Kidney tubule cell (primary cell): Measurements from ENCODE around the gene NALF2.
A peak's percentile ranks its signal among the peaks of the same experiment; 100 is the strongest.

ENCODE experiments used
- DNase-seq: peaks from one replicate; pipeline ENCODE4 v3.0.0-alpha.2; 2018; ENCODE audit warnings: low spot score

NALF2 gene

GRCh38 chrX:69530306-69530705, 26.2 kb downstream of the NALF2 start:
- no peak for DNase-seq

- DNase-seq, result no peak
These were observed 27.1 kb downstream of the NALF2 start for GRCh38 chrX:69531031-69531755.

DNA sequence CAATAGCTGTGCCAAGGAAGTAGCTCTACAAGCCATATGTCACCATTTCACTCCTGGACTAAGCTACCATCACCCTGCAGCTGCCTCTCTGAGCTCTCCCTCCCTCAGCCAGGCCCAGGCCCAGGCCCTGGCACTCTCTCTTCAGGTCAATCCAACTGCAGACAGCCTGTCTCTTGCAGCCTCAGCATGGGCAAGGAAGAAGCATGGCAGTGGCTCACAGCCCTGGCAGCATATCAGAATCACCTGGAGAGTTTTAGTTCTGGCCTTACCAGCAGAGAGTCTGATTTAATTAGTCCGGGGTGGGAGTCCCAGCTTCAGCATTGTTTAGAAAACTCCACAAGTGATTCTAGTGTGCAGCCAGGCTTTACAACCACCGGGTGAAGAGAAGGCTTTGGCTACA, 31.5 kb downstream of the NALF2 start:
- DNase-seq, result no peak

- peak; percentile 60 for DNase-seq
These were observed 34.3 kb downstream of the NALF2 start for GRCh38 chrX:69538321-69538876.

GRCh38 chrX:69539437-69539836, 35.3 kb downstream of the NALF2 start:
- DNase-seq, result peak; percentile 4

DNA sequence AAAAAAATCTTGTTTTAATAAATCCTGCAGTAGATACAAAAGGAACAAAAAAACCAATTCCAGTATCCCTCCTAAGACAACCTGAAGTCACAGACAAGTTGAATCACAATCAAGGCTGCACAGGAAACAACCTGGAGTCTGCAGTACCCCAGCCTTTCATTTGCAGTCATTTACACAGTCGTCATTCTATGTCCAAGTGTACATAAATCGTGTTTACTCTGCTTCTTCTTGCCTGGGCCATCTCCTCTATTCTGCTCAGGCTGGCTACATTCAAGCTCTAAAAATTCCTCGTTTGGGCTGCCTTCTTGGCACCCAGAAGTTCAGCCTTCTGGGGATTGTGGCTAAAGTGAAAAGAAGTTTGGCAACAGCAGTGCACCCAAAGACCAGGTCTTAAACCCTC, 37.8 kb downstream of the NALF2 start:
- DNase-seq, result no peak

DNA sequence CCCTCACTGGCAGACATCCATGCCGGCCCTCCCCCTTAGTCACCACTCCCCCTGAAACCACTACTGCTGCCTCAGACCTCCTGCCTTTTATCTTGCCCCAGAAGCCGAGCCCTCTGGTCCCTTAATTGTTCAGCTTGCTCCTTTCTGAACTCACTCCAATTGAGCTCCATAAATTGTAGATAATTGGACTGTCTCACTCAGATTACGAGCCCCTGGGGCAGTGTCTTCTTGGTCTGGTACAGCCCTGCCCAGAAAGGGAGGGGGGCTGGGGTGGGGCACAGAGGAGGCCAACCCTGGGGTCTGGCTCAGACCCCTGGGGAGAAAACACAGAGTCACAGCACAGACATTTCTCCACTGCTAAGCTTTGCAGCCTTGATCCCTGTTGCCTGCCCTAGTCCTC, 39.4 kb downstream of the NALF2 start:
- DNase-seq, result no peak

- no peak for DNase-seq
These were observed 42.3 kb downstream of the NALF2 start for GRCh38 chrX:69546417-69546816.

DNA sequence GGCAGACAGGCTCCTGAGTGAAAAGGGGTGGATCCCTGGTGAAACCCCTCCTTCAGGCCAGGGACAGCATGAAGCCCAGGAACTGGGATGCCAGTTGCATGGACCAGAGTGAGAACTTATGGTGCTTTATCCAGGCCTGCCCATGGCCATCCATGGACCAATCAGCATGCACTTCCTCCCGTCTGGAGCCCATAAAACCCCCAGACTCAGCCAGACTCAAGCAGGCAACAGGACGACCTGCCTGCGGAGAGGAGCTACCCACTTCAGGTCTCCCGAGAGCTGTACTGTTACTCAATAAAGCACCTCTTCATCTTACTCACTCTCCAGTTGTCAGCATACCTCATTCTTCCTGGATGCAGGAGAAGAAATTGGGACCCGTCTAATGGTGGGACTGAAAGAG, 42.9 kb downstream of the NALF2 start:
- no peak for DNase-seq

- no peak for DNase-seq
These were observed 47.4 kb downstream of the NALF2 start for GRCh38 chrX:69551421-69552009.

DNA sequence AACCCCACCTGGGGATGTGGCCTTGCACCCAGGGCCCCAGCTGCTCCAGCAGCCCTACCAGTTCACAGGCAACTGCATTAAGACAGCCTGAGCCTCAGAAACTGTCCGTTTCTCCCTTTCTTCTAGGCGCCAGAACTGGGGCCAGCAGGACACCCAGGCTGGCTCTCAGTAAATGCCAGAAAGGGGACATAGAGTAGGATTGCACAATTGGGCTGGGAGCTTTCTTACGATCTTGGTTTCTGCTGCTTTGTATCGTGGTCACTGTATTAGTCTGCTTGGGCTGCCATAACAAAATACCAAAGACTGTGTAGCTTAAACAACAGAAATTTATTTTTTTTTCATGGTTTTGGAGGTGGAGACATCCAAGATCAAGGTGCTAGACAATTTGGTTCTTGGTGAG, 48.4 kb downstream of the NALF2 start:
- DNase-seq, result no peak
